HepG2 (cell line): Measurements from ENCODE around the gene MLYCD. TPM values are rescaled to one million over a fixed set of nuclear protein-coding genes. Genes with fewer than 3 reads are reported as not detected.

ENCODE experiments used
- CBX5 ChIP-seq: sonication (generic); formaldehyde crosslinking; IDR thresholded peaks from 2 replicates; pipeline ENCODE4 v1.4.0; 2020; ENCODE audit warnings: missing genetic modification reagents, borderline replicate concordance
- CCAR2 ChIP-seq: fragments of 200-400 bp; formaldehyde crosslinking; optimal IDR thresholded peaks from 2 replicates; pipeline ENCODE3; 2018; ENCODE audit warnings: low read depth, mild to moderate bottlenecking, low read length, moderate library complexity
- CTCF ChIP-seq: sonication (generic); formaldehyde crosslinking; IDR thresholded peaks from 2 replicates; pipeline ENCODE4 v1.5.0; 2020; ENCODE audit warnings: mild to moderate bottlenecking, missing genetic modification reagents, moderate library complexity
- DNMT3B ChIP-seq: conservative IDR thresholded peaks from 2 replicates; pipeline ENCODE4 v1.6.1; 2016; ENCODE audit warnings: missing biosample characterization, control low read depth
- JUN ChIP-seq: sonication (generic); formaldehyde crosslinking; IDR thresholded peaks from 2 replicates; pipeline ENCODE4 v1.4.0; 2020; ENCODE audit warnings: mild to moderate bottlenecking, missing genetic modification reagents
- KLF6 ChIP-seq: IDR thresholded peaks from 2 replicates; pipeline ENCODE4 v1.8.0; 2016; ENCODE audit warnings: missing biosample characterization, missing genetic modification reagents
- KMT2B ChIP-seq: IDR thresholded peaks from 2 replicates; pipeline ENCODE4 v1.6.1; 2016; ENCODE audit warnings: missing genetic modification reagents, missing compliant biosample characterization
- PRDM15 ChIP-seq: sonication (generic); formaldehyde crosslinking; IDR thresholded peaks from 2 replicates; pipeline ENCODE4 v1.4.0; 2020; ENCODE audit warnings: missing genetic modification reagents
- RNF219 ChIP-seq: sonication (generic); formaldehyde crosslinking; IDR thresholded peaks from 2 replicates; pipeline ENCODE4 v1.5.0; 2020; ENCODE audit warnings: mild to moderate bottlenecking, missing genetic modification reagents
- TFDP2 ChIP-seq: sonication (generic); formaldehyde crosslinking; IDR thresholded peaks from 2 replicates; pipeline ENCODE4 v1.4.0; 2020; ENCODE audit warnings: missing genetic modification reagents
- ZNF136 ChIP-seq: sonication (generic); formaldehyde crosslinking; IDR thresholded peaks from 2 replicates; pipeline ENCODE4 v1.8.1; 2022; ENCODE audit warnings: low read depth, mild to moderate bottlenecking, moderate library complexity, missing genetic modification reagents
- ZNF354B ChIP-seq: sonication (generic); formaldehyde crosslinking; IDR thresholded peaks from 2 replicates; pipeline ENCODE4 v1.8.0; 2022; ENCODE audit warnings: mild to moderate bottlenecking, missing genetic modification reagents
- ZNF430 ChIP-seq: sonication (generic); formaldehyde crosslinking; IDR thresholded peaks from 2 replicates; pipeline ENCODE4 v1.9.0; 2021; ENCODE audit warnings: mild to moderate bottlenecking, missing genetic modification reagents
- ZNF687 ChIP-seq: sonication (generic); formaldehyde crosslinking; IDR thresholded peaks from 2 replicates; pipeline ENCODE4 v1.5.1; 2020; ENCODE audit warnings: mild to moderate bottlenecking, missing genetic modification reagents, moderate library complexity
- ZNF768 ChIP-seq: sonication (generic); formaldehyde crosslinking; IDR thresholded peaks from 2 replicates; pipeline ENCODE4 v1.4.0; 2020; ENCODE audit warnings: missing genetic modification reagents
- ZNF878 ChIP-seq: sonication (generic); formaldehyde crosslinking; IDR thresholded peaks from 2 replicates; pipeline ENCODE4 v1.8.1; 2023; ENCODE audit warnings: mild to moderate bottlenecking, missing genetic modification reagents, moderate library complexity
- polyA plus RNA-seq, 8 experiments: library from polyadenylated mRNA; depleted of rRNA in 3 of 8; stranded (reverse) in 7 of 8; unstranded in 1 of 8; fragments of >200 nt; fragmentation: Illumina TruSeq in 4 of 8; extraction: Trizol in 4 of 8; gene quantifications; 2 replicates each; pipeline versions ENCODE4 v1.2.1 to v1.2.3, GENCODE V29; 2011 to 2016; ENCODE audit warnings: low read depth in 4 of 8, missing spikeins in 1 of 8, mixed read lengths in 1 of 8; ENCODE audit not compliant: insufficient read depth in 1 of 8
- total RNA-seq, 5 experiments: library from RNA; depleted of rRNA; stranded (reverse); fragments of >200 nt; fragmentation: Illumina TruSeq; extraction: Trizol; gene quantifications; 2 replicates each; pipeline ENCODE4 v1.2.3, GENCODE V29; 2016; ENCODE audit warnings: low read depth in 1 of 5

The MLYCD gene
- total and polyA plus RNA-seq, 2 of the 13 experiments (the other 11 are each of a cell fraction or from before 2014, with no cell fraction given): 1.8 to 4.0 TPM

- TF ChIP-seq ZNF687 (peak; percentile 66), CTCF (CRISPR knock-in tag) (peak; percentile 45; the same call in 1 of the 2 replicates), RNF219 (CRISPR knock-in tag) (no peak), ZNF878 (CRISPR knock-in tag) (no peak), PRDM15 (CRISPR knock-in tag) (0 out of 2 replicates have a peak, but pooled peaks have one; percentile 30), DNMT3B (no peak), CCAR2 (no peak), KLF6 (0 out of 2 replicates have a peak, but pooled peaks have one; percentile 47), JUN (CRISPR knock-in tag) (peak; percentile 96), ZNF354B (CRISPR knock-in tag) (0 out of 2 replicates have a peak, but pooled peaks have one; percentile 6), KMT2B (0 out of 2 replicates have a peak, but pooled peaks have one; percentile 23), CBX5 (CRISPR knock-in tag) (0 out of 2 replicates have a peak, but pooled peaks have one; percentile 9), ZNF136 (0 out of 2 replicates have a peak, but pooled peaks have one; percentile 22), ZNF430 (0 out of 2 replicates have a peak, but pooled peaks have one; percentile 24), ZNF768 (CRISPR knock-in tag) (peak; percentile 9; the same call in 1 of the 2 replicates), TFDP2 (CRISPR knock-in tag) (0 out of 2 replicates have a peak, but pooled peaks have one; percentile 29)
Observed at GRCh38 chr16:83954577-83955016, 55.7 kb downstream of the MLYCD start (continued).
